Thymus (tissue), 11 donors: ENCODE data around the gene SLIT1. TPM values are rescaled to one million over a fixed set of nuclear protein-coding genes. Genes with fewer than 3 reads are reported as not detected.

ENCODE experiments used
- DNase-seq, 9 donors: peaks; one replicate each; pipeline ENCODE4 v3.0.0-alpha.2; 2013; ENCODE audit warnings: low spot score in 9 of 9, low read depth in 6 of 9, missing footprints in 1 of 9
- H3K27ac ChIP-seq, 2 donors: one replicate each; pipeline ENCODE4 v1.5.1; 2013; ENCODE audit warnings: control low read depth in 1 of 2, low read depth in 1 of 2, low read length in 1 of 2, mild to moderate bottlenecking in 1 of 2, moderate library complexity in 1 of 2
- H3K27me3 ChIP-seq, 2 donors: one replicate each; pipeline ENCODE4 v1.5.1; 2013; ENCODE audit warnings: low read length in 1 of 2; ENCODE audit not compliant: control insufficient read depth in 2 of 2, insufficient read depth in 1 of 2
- H3K36me3 ChIP-seq, 2 donors: one replicate each; pipeline ENCODE4 v1.5.1; 2013; ENCODE audit warnings: low read length in 1 of 2, mild to moderate bottlenecking in 1 of 2, moderate library complexity in 1 of 2; ENCODE audit not compliant: control insufficient read depth in 2 of 2, insufficient read depth in 2 of 2
- H3K4me1 ChIP-seq, 2 donors: one replicate each; pipeline ENCODE4 v1.5.1; 2013; ENCODE audit warnings: low read length in 2 of 2; ENCODE audit not compliant: control insufficient read depth in 2 of 2, insufficient read depth in 2 of 2
- H3K4me3 ChIP-seq, 2 donors: one replicate each; pipeline ENCODE4 v1.5.1; 2013; ENCODE audit warnings: low read length in 2 of 2, control low read depth in 1 of 2, mild to moderate bottlenecking in 1 of 2
- H3K9me3 ChIP-seq, 2 donors: one replicate each; pipeline ENCODE4 v1.5.1; 2013; ENCODE audit warnings: low read length in 1 of 2, mild to moderate bottlenecking in 1 of 2; ENCODE audit not compliant: control insufficient read depth in 2 of 2, insufficient read depth in 1 of 2
- WGBS: extraction: QIAGEN DNeasy Blood & Tissue Kit; methylation state at CpG from one replicate; pipeline ENCODE4 v1.1.7; 2013; 5-methylcytosine and 5-hydroxymethylcytosine counted together
- polyA plus RNA-seq: library from polyadenylated mRNA; stranded (reverse); fragments of 200-250 nt; gene quantifications from one replicate; pipeline ENCODE4 v1.2.3, GENCODE V29; 2013
- total RNA-seq: library from RNA; stranded (reverse); fragments of 120-200 nt; gene quantifications from one replicate; pipeline ENCODE4 v1.2.4, GENCODE V29; 2013
- donor health status: healthy.

The SLIT1 gene
- total and polyA plus RNA-seq, 2 donors = 1.0 to 5.9 TPM

- DNase-seq = peak in 1 of 9 donors; percentile 53
- peaks cover 0 to 2% of the 10 kb centered on the region in 2 donors for H3K9me3 ChIP-seq
- peaks cover 0 to 82% of the 10 kb centered on the region in 2 donors for H3K4me1 ChIP-seq
- peak overlapping the region in 1 of 2 donors; percentile 65 for H3K27ac ChIP-seq
- no peak overlapping the region for H3K4me3 ChIP-seq
- peaks cover 0 to 4% of the 10 kb centered on the region in 2 donors for H3K27me3 ChIP-seq
- peaks cover 0 to 28% of the 10 kb centered on the region in 2 donors for H3K36me3 ChIP-seq
- 45% methylated on average over 13 of the region's 13 CpGs for WGBS
These were observed 14.8 kb downstream of the SLIT1 start for GRCh38 chr10:97171001-97171400.

DNA sequence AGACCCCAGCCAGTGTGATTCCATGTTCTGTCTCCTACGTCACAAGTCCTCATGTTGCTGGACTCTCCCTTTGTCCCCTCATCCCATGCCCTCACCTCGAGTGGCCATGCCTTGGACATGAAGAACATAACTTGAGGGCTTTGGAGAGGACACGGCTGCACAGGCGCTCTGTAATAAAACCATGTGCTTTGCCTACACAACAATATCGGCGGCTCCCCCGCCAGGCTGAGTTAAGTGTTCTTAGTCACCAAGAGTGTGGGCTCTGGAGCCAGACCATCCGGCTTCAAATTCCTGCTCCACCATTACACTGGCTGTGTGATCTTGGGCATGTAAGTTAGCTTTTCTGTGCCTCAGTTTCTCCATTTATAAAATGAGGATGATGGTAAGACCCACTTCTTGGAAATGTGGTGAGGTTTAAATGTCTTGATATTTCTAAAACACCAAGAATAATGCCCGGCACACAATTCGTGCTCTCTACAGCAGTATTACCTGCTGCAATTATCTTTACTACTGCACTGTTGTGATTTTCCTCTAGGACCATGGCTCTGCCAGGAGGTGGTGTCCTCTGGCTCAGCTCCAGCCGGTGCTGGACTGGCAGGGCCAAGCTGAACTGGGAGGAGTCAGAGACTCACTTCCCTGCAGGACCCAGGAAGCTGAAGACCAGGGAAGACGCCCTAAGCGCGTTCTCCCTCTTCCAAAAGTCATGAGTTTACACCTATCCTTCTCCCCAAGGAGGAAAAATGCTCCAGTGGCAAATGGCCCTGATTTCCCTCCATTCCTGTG is 15.7 kb downstream of the SLIT1 start:
- H3K4me1 ChIP-seq = peaks cover 0 to 83% of the 10 kb centered on the region in 2 donors
- peaks cover 0 to 31% of the 10 kb centered on the region in 2 donors for H3K36me3 ChIP-seq
- DNase-seq = no peak
- H3K4me3 ChIP-seq = no peak overlapping the region
- 87% methylated on average over 14 of the region's 14 CpGs for WGBS
- H3K27ac ChIP-seq = peak overlapping the region in 1 of 2 donors; percentile 65
- peaks cover 0 to 2% of the 10 kb centered on the region in 2 donors for H3K9me3 ChIP-seq
- H3K27me3 ChIP-seq = peaks cover 0 to 4% of the 10 kb centered on the region in 2 donors

DNA sequence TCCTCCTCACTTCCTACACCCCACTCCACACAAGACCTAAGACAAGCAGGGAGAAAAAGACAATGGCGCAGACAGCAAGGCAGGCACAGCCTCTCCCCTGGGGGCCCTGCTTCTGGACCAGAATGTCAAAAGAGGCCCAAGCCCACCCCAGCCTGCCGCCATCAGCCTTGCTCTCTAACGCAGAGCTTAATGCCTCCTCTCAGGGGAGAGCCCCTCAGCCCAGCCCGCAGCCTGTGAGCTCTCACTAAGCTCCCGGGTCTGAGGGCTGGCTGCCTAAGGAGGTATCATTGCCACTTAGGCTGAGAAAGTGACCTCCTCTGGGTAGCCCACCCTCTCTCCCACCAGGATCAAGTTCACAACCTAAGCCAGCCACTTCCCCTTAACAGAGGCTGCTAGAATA is 16.7 kb downstream of the SLIT1 start:
- no peak overlapping the region for H3K4me3 ChIP-seq
- WGBS = 83% methylated on average over 5 of the region's 5 CpGs
- peak overlapping the region in 1 of 2 donors; percentile 64 for H3K27ac ChIP-seq
- H3K9me3 ChIP-seq = peaks cover 1 to 2% of the 10 kb centered on the region in 2 donors
- peaks cover 0 to 4% of the 10 kb centered on the region in 2 donors for H3K27me3 ChIP-seq
- peaks cover 0 to 87% of the 10 kb centered on the region in 2 donors for H3K4me1 ChIP-seq
- peaks cover 0 to 30% of the 10 kb centered on the region in 2 donors for H3K36me3 ChIP-seq
- DNase-seq = no peak

DNA sequence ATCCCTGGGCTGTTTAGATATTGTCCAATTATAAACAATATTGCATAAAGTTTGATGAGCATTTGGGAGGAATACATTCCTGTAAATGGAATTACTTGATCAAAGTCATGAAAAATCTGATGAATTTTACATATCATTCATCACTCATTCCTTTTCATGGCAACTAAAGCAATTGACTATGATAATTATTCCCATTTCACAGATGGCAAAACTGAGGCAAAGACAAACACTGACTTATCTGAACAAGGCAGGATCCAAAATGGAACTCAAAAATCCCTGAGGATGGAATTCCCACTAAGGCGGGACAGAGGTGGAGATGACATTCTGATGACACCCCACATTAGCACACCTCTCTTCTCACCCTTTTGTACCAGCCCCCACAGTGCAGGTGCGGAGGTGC is 17.1 kb downstream of the SLIT1 start:
- DNase-seq = no peak
- Histone ChIP-seq H3K27me3 (peaks cover 0 to 4% of the 10 kb centered on the region in 2 donors), H3K4me3 (no peak overlapping the region), H3K36me3 (peaks cover 0 to 26% of the 10 kb centered on the region in 2 donors), H3K4me1 (peaks cover under 1 to 87% of the 10 kb centered on the region in 2 donors), H3K9me3 (peaks cover 2% of the 10 kb centered on the region in 2 donors), H3K27ac (peak overlapping the region in 1 of 2 donors; percentile 64)
- WGBS = 98% methylated on average over 2 of the region's 2 CpGs

GRCh38 chr10:97165499-97165898 is 20.3 kb downstream of the SLIT1 start:
- Histone ChIP-seq H3K27me3 (peaks cover 0 to 2% of the 10 kb centered on the region in 2 donors), H3K27ac (peak overlapping the region in 1 of 2 donors; percentile 97), H3K36me3 (peaks cover 0 to 29% of the 10 kb centered on the region in 2 donors), H3K4me3 (no peak overlapping the region), H3K9me3 (peaks cover 2% of the 10 kb centered on the region in 2 donors), H3K4me1 (peaks cover 7 to 83% of the 10 kb centered on the region in 2 donors)
- no peak for DNase-seq
- 93% methylated on average over 8 of the region's 8 CpGs for WGBS

DNA sequence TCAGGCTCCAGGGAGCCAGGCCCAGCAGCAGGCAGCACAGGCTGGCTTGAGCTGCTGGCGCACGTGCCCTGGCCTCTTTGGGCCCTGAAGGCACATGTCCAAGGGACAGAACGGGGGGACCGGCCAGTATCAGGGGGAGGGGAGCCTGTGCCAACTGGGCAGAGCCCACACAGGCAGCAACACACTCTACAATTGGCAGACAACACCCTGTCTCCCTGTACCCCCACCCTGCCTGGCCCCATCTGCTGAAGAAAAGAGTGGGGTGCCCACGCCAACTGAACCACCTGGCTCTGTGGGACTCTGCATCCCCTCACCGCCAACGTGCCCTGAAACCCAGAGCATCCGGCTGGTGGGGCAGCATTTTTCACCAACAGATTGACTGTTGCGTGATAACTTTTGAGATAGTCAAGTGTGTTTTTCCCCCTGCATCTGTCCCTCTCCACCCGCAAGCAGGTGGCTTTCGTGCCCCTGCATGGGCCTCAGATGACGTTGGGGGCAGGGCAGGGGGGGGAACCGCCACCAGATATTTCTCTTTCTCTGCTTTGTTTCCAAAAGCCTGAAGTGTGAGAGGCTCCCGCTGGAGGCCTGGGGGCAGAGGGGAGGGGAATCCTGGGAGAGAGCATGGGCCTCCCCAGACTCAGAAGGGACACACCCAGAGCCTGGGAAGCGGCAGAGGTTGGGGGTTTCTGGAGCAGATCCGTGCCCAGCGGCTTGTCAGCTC is 21.8 kb downstream of the SLIT1 start:
- Histone ChIP-seq H3K4me1 (peaks cover 7 to 82% of the 10 kb centered on the region in 2 donors), H3K27me3 (no peaks in the 10 kb centered on the region), H3K4me3 (no peak overlapping the region), H3K36me3 (peaks cover 0 to 22% of the 10 kb centered on the region in 2 donors), H3K27ac (peak overlapping the region in 1 of 2 donors; percentile 97), H3K9me3 (peaks cover 0 to 2% of the 10 kb centered on the region in 2 donors)
- peak in 8 of 9 donors; percentile 36 to 89 (median 70) for DNase-seq
- 68% methylated on average over 17 of the region's 17 CpGs for WGBS

DNA sequence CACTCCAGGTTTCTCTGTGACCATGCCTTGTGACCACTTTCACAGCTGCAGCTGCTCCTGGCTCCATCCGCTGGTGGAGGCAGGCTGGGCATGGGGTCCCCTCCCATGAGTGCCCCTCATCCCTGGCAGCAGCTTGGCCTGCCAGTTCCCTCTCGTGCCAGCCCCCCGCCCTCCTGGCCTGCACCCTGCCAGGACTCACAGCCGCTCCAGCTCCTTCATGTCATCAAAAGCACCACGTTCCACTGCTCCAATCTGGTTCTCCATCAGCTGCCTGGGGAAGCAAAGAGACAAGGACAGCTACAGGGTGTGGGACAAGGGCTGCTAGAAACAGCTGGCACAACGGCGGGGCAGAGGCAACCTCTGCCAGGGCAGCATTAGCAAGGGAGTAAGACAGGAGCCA is 22.6 kb downstream of the SLIT1 start:
- H3K36me3 ChIP-seq = peaks cover 0 to 26% of the 10 kb centered on the region in 2 donors
- H3K4me1 ChIP-seq = peaks cover 7 to 84% of the 10 kb centered on the region in 2 donors
- H3K27me3 ChIP-seq = no peaks in the 10 kb centered on the region
- H3K27ac ChIP-seq = peak overlapping the region in 1 of 2 donors; percentile 97
- DNase-seq = no peak
- WGBS = 89% methylated on average over 7 of the region's 7 CpGs
- peaks cover 0 to 2% of the 10 kb centered on the region in 2 donors for H3K9me3 ChIP-seq
- no peak overlapping the region for H3K4me3 ChIP-seq

DNA sequence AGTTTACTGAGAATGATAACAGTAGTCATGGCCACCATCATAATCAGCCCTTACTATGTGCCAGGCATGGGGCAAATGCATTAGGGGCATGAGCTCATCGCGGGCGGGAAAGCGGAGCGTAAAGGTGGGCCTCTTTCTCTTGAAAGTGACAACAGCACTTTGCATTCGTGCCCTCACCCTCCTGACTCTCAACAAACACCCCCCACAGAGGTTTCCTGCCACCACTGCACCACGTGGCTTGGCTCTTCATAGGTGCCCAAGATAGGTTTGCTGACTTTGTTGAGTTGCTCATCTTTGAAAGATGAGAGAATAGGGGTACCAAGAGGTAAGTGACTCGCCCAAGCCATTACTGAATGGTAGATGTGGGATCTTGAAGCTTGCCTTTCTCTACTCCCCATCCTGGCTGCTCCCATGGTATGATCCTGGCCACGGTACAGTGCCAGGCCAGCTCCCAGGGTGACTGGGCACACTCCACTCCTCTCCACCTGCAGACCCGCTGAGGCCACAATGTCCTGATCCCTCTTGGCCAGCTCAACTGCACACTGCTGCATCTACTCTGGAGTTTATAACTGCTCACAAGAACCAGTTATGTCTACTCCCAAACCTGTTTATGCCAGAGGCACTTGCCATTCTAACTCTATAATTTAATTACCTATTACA is 26.0 kb downstream of the SLIT1 start:
- H3K9me3 ChIP-seq = peaks cover 0 to 2% of the 10 kb centered on the region in 2 donors
- peak in 7 of 9 donors; percentile 41 to 84 (median 64) for DNase-seq
- H3K27me3 ChIP-seq = no peaks in the 10 kb centered on the region
- peaks cover 9 to 56% of the 10 kb centered on the region in 2 donors for H3K36me3 ChIP-seq
- H3K4me1 ChIP-seq = peaks cover 7 to 64% of the 10 kb centered on the region in 2 donors
- no peak overlapping the region for H3K4me3 ChIP-seq
- peak overlapping the region in 1 of 2 donors; percentile 86 for H3K27ac ChIP-seq
- whole genome bisulfite sequencing = 85% methylated on average over 10 of the region's 10 CpGs
